BLaER1 treated with 17β-estradiol and CSF1 and Interleukin-3, amounts not matched to agents 10 nM and 100 nM (cell line): ENCODE measurements around the gene TEN1.
"Not testable (repeated sequence)": the region's sequence is repeated elsewhere in the genome, so short reads cannot be mapped to it uniquely, and the experiment has no call there.

Experiments used
- H3K27ac ChIP-seq, 11 experiments: shearing (Covaris generic); formaldehyde crosslinking; 2 replicates each; pipeline ENCODE4 v1.8.1; 2022
- H3K27me3 ChIP-seq, 11 experiments: shearing (Covaris generic); formaldehyde crosslinking; 2 replicates each; pipeline ENCODE4 v1.8.1; 2022
- H3K36me3 ChIP-seq, 11 experiments: shearing (Covaris generic); formaldehyde crosslinking; 2 replicates each; pipeline ENCODE4 v1.8.1; 2022
- H3K4me1 ChIP-seq, 10 experiments: shearing (Covaris generic); formaldehyde crosslinking; 2 replicates each; pipeline ENCODE4 v1.8.1; 2022
- H3K4me2 ChIP-seq, 11 experiments: shearing (Covaris generic); formaldehyde crosslinking; 2 replicates each; pipeline ENCODE4 v1.8.1; 2022
- H3K4me3 ChIP-seq, 10 experiments: shearing (Covaris generic); formaldehyde crosslinking; 2 replicates each; pipeline ENCODE4 v1.8.1; 2022
- H3K9ac ChIP-seq, 11 experiments: shearing (Covaris generic); formaldehyde crosslinking; 2 replicates each; pipeline ENCODE4 v1.8.1; 2022
- H3K9me3 ChIP-seq, 11 experiments: shearing (Covaris generic); formaldehyde crosslinking; replicated peaks in 1 of 11; 2 replicates each; pipeline ENCODE4 v1.8.1; 2022
- H4K20me1 ChIP-seq, 11 experiments: shearing (Covaris generic); formaldehyde crosslinking; 2 replicates each; pipeline ENCODE4 v1.8.1; 2022
- Cebpa-rat ChIP-seq, 11 experiments: shearing (Covaris generic); IDR thresholded peaks; 2 replicates each; pipeline ENCODE4 v1.8.1; 2022

Gene TEN1

DNA sequence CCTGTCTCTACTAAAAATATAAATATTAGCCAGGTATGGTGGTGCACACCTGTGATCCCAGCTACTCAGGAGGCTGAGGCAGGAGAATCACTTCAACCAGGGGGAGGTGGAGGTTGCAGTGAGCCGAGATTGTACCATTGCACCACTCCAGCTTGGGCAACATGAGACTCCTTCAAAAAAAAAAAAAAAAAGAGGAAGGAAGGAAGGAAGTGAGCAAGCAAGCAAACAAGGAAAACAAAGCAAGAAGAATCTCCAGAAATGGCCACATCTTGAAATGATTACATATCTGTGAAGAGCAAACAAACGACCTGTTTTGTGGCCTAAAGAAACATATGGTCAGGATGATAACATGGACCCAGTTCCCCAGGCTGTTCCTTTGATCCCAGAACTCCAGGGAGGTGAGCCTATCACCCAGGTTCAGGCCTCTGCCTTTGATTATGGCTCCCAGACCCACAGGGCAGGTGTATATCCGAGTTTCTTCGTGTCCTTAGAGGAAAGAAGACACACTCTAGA, 9.0 kb upstream of the TEN1 start:
- H3K9me3 ChIP-seq: peaks cover 0 to 5% (median 0%) of the 10 kb centered on the region in 11 experiments; a peak in 1 of 22 replicates
- H3K36me3 ChIP-seq: peaks cover 18 to 88% (median 62%) of the 10 kb centered on the region in 11 experiments
- peak in 9 of 11 experiments; percentile 42 to 82 (median 66); a peak in 14 of 22 replicates for TF ChIP-seq Cebpa-rat (IDR thresholded peaks at IDR 0.05)
- H3K4me1 ChIP-seq: peaks cover 16 to 45% (median 36%) of the 10 kb centered on the region in 10 experiments
- H3K4me3 ChIP-seq: peak overlapping the region in 4 of 10 experiments; percentile 15 to 53 (median 35); a peak in 5 of 20 replicates
- no peaks in the 10 kb centered on the region; a peak in 1 of 22 replicates for H4K20me1 ChIP-seq
- H3K27ac ChIP-seq: peak overlapping the region; percentile 68 to 88 (median 79); a peak in 21 of 22 replicates
- H3K4me2 ChIP-seq: peak overlapping the region; percentile 50 to 89 (median 80)
- peak overlapping the region; percentile 38 to 70 (median 60); a peak in 19 of 22 replicates for H3K9ac ChIP-seq
- H3K27me3 ChIP-seq: no peaks in the 10 kb centered on the region

DNA sequence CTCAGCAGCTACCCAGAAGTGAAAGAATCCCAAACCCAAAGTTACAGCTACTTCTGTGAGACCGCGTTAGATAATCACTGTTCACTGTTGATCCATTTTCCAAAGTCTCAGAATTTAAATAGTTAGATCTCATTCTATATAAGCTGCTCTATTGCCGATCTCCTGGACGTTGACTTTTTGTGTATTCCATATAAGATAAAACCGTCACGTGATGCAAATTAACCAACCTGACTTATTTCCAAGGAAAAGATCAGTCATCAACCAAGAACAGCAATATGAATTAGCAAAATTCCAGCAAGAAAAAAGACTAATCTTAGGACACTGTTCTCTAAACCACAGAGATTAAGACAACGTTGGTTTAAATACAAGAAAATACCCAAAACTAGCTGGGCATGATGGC, 8.4 kb upstream of the TEN1 start:
- Histone ChIP-seq H3K4me1 (peaks cover 17 to 50% (median 40%) of the 10 kb centered on the region in 10 experiments), H3K27me3 (no peaks in the 10 kb centered on the region), H3K9me3 (0 out of 22 replicates have a peak, but pooled peaks cover 0 to 5% (median 0%) of the 10 kb centered on the region in 11 experiments), H3K4me3 (peak overlapping the region in 2 of 10 experiments; percentile 39 to 53; a peak in 2 of 20 replicates), H3K27ac (peak overlapping the region; percentile 68 to 88 (median 79); a peak in 21 of 22 replicates), H4K20me1 (no peaks in the 10 kb centered on the region; a peak in 1 of 22 replicates), H3K9ac (peak overlapping the region; percentile 38 to 70 (median 60); a peak in 18 of 22 replicates), H3K4me2 (peak overlapping the region; percentile 50 to 89 (median 80)), H3K36me3 (peaks cover 18 to 88% (median 58%) of the 10 kb centered on the region in 11 experiments)
- TF ChIP-seq Cebpa-rat (IDR thresholded peaks at IDR 0.05): no peak

DNA sequence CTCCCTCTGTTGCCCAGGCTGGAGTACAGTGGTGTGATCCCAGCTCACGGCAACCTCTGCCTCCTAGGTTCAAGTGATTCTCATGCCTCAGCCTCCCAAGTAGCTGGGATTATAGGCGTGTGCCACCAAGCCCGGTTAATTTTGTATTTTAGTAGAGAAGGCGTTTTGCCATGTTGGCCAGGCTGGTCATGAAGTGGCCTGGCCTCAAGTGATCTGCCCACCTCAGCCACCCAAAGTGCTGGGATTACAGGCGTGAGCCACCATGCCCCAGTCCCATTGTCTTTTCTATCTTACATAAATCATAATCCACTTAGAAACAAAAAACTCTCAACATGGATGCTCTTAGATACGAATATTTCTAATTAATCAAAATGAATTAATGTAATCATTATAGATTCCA, 3.9 kb upstream of the TEN1 start:
- Histone ChIP-seq H3K36me3 (peaks cover 15 to 63% (median 36%) of the 10 kb centered on the region in 11 experiments), H3K4me1 (peaks cover 35 to 66% (median 57%) of the 10 kb centered on the region in 10 experiments), H3K4me2 (peak overlapping the region in 7 of 11 experiments; percentile 74 to 93 (median 86); a peak in 12 of 22 replicates)
- not testable (repeated sequence) for H3K27ac ChIP-seq, H3K9me3 ChIP-seq, H3K27me3 ChIP-seq, H3K9ac ChIP-seq, H3K4me3 ChIP-seq, H4K20me1 ChIP-seq

DNA sequence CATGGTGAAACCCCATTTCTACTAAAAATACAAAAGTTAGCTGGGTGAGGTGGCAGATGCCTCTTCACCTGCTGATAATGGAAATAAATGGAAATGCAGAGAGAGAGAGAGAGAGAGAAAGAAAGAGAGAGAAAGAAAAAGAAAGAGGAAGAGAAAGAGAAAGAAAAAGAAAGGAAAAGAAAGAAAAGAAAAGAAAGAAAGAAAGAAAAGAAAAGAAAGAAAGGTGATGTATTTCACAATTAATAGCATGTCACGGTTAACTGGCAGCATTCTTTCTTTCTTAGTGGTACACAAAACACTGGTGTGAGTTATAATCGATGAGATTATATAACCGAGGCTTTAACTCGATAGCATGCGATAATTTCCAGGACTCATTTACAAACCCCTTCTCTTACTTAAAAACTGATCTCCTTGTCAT, 3.3 kb upstream of the TEN1 start:
- H3K36me3 ChIP-seq: peaks cover 15 to 60% (median 34%) of the 10 kb centered on the region in 11 experiments
- H3K27me3 ChIP-seq: no peaks in the 10 kb centered on the region
- peak overlapping the region in 4 of 11 experiments; percentile 5 to 97 (median 40); a peak in 5 of 22 replicates for H3K9ac ChIP-seq
- peak overlapping the region; percentile 74 to 93 (median 86); a peak in 21 of 22 replicates for H3K4me2 ChIP-seq
- H3K9me3 ChIP-seq: no peaks in the 10 kb centered on the region
- H4K20me1 ChIP-seq: no peaks in the 10 kb centered on the region; a peak in 2 of 22 replicates
- H3K4me3 ChIP-seq: no peak overlapping the region
- H3K27ac ChIP-seq: peak overlapping the region in 3 of 11 experiments; percentile 4 to 29 (median 11); a peak in 4 of 22 replicates
- TF ChIP-seq Cebpa-rat (IDR thresholded peaks at IDR 0.05): no peak
- H3K4me1 ChIP-seq: peaks cover 37 to 66% (median 57%) of the 10 kb centered on the region in 10 experiments

DNA sequence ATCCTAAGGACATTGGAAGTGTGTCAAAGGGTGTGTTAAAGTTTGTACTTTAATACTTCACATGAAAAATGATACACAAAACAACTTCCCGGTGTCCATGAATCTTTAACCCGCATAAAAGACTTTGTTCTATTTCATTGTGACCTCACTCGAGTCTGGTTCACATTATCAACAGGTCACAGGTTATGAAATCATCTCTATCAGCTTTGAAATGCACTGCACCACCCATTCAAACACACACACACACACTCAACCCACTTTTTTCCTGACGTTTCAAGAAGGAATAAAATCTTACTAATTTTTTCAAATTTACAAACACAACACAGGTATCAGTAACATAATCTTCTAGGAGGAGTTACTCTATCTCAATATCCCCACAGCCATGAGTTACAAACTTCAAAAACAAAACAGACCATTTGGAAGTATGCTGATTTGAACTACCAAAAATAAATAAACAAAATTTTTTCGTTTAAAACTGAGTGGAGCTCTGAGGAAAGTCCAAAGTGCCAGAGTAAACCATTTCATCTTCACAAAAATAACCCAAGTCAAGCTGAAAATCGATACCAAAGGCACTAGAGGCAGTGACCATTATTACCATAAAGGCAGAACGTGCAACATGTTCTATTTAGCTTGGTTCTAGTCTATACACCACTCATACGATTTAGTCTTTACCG, 2.7 kb upstream of the TEN1 start:
- H3K9me3 ChIP-seq: no peaks in the 10 kb centered on the region
- no peaks in the 10 kb centered on the region; a peak in 2 of 22 replicates for H4K20me1 ChIP-seq
- H3K27ac ChIP-seq: peak overlapping the region in 4 of 11 experiments; percentile 0 to 29 (median 8); a peak in 3 of 22 replicates
- H3K4me1 ChIP-seq: peaks cover 38 to 66% (median 54%) of the 10 kb centered on the region in 10 experiments
- H3K27me3 ChIP-seq: no peaks in the 10 kb centered on the region
- H3K36me3 ChIP-seq: peaks cover 9 to 55% (median 34%) of the 10 kb centered on the region in 11 experiments
- H3K9ac ChIP-seq: peak overlapping the region in 4 of 11 experiments; percentile 5 to 97 (median 40); a peak in 6 of 22 replicates
- no peak for TF ChIP-seq Cebpa-rat (IDR thresholded peaks at IDR 0.05)
- H3K4me3 ChIP-seq: peak overlapping the region in 1 of 10 experiments; percentile 85; a peak in 1 of 20 replicates
- peak overlapping the region; percentile 74 to 93 (median 86); a peak in 21 of 22 replicates for H3K4me2 ChIP-seq

GRCh38 chr17:75979705-75980187, 706 bp downstream of the TEN1 start:
- H3K36me3 ChIP-seq: peaks cover 0 to 20% (median 10%) of the 10 kb centered on the region in 11 experiments; a peak in 9 of 22 replicates
- peak overlapping the region; percentile 89 to 98 (median 96) for H3K9ac ChIP-seq
- H3K9me3 ChIP-seq: no peaks in the 10 kb centered on the region
- H3K27ac ChIP-seq: peak overlapping the region; percentile 94 to 99 (median 98)
- H3K4me3 ChIP-seq: peak overlapping the region; percentile 76 to 97 (median 86)
- no peaks in the 10 kb centered on the region; a peak in 1 of 22 replicates for H4K20me1 ChIP-seq
- no peak for TF ChIP-seq Cebpa-rat (IDR thresholded peaks at IDR 0.05)
- H3K4me2 ChIP-seq: peak overlapping the region; percentile 74 to 97 (median 90)
- no peaks in the 10 kb centered on the region for H3K27me3 ChIP-seq
- peaks cover 38 to 74% (median 51%) of the 10 kb centered on the region in 10 experiments for H3K4me1 ChIP-seq

DNA sequence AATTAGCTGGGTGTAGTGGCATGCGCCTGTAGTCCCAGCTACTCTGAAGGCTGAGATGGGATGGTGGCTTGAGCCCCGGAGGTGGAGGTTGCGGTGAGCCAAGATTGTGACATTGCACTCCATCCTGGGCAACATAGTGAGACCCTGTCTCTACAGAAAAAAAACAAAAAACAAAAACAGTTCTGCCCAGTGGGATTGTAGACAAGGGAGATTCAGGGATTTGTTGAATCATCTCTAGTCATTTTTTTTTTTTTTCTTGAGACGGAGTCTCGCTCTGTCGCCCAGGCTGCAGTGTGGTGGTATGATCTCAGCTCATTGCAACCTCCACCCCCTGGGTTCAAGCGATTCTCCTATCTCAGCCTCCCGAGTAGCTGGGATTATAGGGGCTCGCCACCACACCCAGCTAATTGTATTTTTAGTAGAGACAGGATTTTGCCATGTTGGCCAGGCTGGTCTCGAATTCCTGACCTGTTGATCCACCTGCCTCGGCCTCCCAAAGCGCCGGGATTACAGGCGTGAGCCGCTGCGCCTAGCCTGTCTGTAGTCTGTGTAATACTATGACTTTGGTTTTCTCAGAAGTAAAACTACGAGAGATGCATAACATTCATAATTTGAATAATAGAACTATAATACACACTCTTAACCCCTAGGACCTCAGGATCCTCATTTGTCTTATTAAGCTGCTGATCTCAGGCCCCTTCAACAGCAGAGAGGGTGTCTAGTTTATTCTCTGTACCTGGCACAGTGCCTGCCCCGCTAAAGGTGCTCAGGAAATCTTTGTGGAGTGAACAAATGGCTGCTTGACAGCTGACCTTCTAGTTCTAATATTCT, 1.4 kb downstream of the TEN1 start:
- Histone ChIP-seq H3K36me3 (peaks cover 0 to 15% (median 6%) of the 10 kb centered on the region in 11 experiments; a peak in 8 of 22 replicates), H4K20me1 (no peaks in the 10 kb centered on the region; a peak in 1 of 22 replicates), H3K9ac (peak overlapping the region; percentile 89 to 98 (median 96)), H3K4me2 (peak overlapping the region; percentile 74 to 97 (median 90)), H3K4me1 (peaks cover 38 to 71% (median 47%) of the 10 kb centered on the region in 10 experiments), H3K4me3 (peak overlapping the region; percentile 76 to 97 (median 86)), H3K27ac (peak overlapping the region; percentile 94 to 99 (median 98)), H3K27me3 (no peaks in the 10 kb centered on the region), H3K9me3 (no peaks in the 10 kb centered on the region)
- TF ChIP-seq Cebpa-rat (IDR thresholded peaks at IDR 0.05): no peak

DNA sequence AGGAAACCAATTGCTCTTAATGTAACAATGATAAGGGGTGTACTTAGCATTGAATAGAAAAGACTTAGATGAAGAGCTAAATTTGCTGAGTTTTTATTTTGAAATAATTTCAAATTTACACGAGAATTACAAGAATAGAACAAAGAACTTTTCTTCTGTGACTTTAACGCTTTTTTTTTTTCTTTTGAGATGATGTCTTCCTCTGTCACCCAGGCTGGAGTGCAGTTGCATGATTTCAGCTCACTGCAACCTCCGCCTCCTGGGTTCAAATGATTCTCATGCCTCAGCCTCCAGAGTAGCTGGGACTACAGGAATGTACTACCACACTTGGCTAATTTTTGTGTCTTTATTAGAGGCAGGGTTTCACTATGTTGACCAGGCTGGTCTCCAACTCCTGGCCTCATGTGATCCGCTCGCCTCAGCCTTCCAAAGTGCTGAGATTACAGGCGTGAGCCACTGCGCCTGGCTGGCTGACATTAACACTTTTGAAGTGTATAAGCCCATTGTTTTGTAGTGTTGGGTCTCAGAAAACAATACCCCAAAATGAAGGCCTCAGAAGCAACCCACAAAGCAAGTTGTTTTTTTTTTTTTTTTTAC, 2.1 kb downstream of the TEN1 start:
- Histone ChIP-seq H3K9ac (peak overlapping the region in 6 of 11 experiments; percentile 92 to 97 (median 96); a peak in 7 of 22 replicates), H3K9me3 (no peaks in the 10 kb centered on the region), H3K36me3 (peaks cover 0 to 18% (median 6%) of the 10 kb centered on the region in 11 experiments; a peak in 9 of 22 replicates), H3K27me3 (no peaks in the 10 kb centered on the region), H3K4me3 (no peak overlapping the region), H3K27ac (peak overlapping the region in 6 of 11 experiments; percentile 94 to 99 (median 98); a peak in 6 of 22 replicates), H3K4me2 (peak overlapping the region; percentile 74 to 97 (median 90)), H4K20me1 (no peaks in the 10 kb centered on the region; a peak in 1 of 22 replicates), H3K4me1 (peaks cover 34 to 64% (median 41%) of the 10 kb centered on the region in 10 experiments)
- TF ChIP-seq Cebpa-rat (IDR thresholded peaks at IDR 0.05): no peak
